ENCODE measurements around the gene TAAR8.

- TF ChIP-seq, protein P1, sequence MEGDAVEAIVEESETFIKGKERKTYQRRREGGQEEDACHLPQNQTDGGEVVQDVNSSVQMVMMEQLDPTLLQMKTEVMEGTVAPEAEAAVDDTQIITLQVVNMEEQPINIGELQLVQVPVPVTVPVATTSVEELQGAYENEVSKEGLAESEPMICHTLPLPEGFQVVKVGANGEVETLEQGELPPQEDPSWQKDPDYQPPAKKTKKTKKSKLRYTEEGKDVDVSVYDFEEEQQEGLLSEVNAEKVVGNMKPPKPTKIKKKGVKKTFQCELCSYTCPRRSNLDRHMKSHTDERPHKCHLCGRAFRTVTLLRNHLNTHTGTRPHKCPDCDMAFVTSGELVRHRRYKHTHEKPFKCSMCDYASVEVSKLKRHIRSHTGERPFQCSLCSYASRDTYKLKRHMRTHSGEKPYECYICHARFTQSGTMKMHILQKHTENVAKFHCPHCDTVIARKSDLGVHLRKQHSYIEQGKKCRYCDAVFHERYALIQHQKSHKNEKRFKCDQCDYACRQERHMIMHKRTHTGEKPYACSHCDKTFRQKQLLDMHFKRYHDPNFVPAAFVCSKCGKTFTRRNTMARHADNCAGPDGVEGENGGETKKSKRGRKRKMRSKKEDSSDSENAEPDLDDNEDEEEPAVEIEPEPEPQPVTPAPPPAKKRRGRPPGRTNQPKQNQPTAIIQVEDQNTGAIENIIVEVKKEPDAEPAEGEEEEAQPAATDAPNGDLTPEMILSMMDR (conservative IDR thresholded peaks at IDR 0.05; ENCODE audit: low read depth, low read length), result no peak
- TF ChIP-seq EZH2 (IDR thresholded peaks at IDR 0.05; ENCODE audit: low read length, unreplicated experiment), result no peak
Measured at GRCh38 chr6:132567566-132567965, 15.1 kb downstream of the TAAR8 start.

Measured in PC-3 (cell line).